Peyer's patch (tissue), 4 donors: Measurements from ENCODE around the gene PBLD. TPM values are rescaled to one million over a fixed set of nuclear protein-coding genes. Genes with fewer than 3 reads are reported as not detected.

Source experiments
- DNase-seq, 3 donors: peaks; one replicate each; pipeline ENCODE4 v3.0.0-alpha.2; 2017 to 2019
- H3K27ac ChIP-seq, 4 donors: fragments of 200-600 bp; sonication (generic); one replicate each; pipeline ENCODE4 v1.5.1; 2016 to 2019
- H3K27me3 ChIP-seq, 2 donors: fragments of 200-600 bp; sonication (generic); one replicate each; pipeline ENCODE4 v1.5.1; 2019
- H3K36me3 ChIP-seq, 3 donors: fragments of 200-600 bp; sonication (generic); one replicate each; pipeline ENCODE4 v1.5.1; 2016 to 2019
- H3K4me1 ChIP-seq, 4 donors: fragments of 200-600 bp; sonication (generic); one replicate each; pipeline ENCODE4 v1.5.1; 2016 to 2019
- H3K4me3 ChIP-seq, 4 donors: fragments of 200-600 bp; sonication (generic); 1 replicate in 3 of 4; 2 replicates in 1 of 4; pipeline ENCODE4 v1.5.1; 2016 to 2019; ENCODE audit warnings: mild to moderate bottlenecking in 1 of 4
- H3K9me3 ChIP-seq, 4 donors: fragments of 200-600 bp; sonication (generic); one replicate each; pipeline ENCODE4 v1.5.1; 2016 to 2019; ENCODE audit warnings: mild to moderate bottlenecking in 1 of 4
- POLR2A ChIP-seq, 2 donors: fragments of 450-650 bp; IDR thresholded peaks; one replicate each; pipeline ENCODE4 v1.5.1; 2017; ENCODE audit warnings: antibody characterized with exemption in 2 of 2, mild to moderate bottlenecking in 2 of 2, moderate library complexity in 2 of 2
- total RNA-seq, 4 donors: library from RNA; depleted of rRNA; stranded (reverse); fragments of >200 nt; gene quantifications; one replicate each; pipeline ENCODE4 v1.1.0, GENCODE V29; 2016
- TF ChIP-seq, protein P1 (sequence below), 6 experiments: fragments of 450-650 bp in 4 of 6; fragments of 200-600 bp in 2 of 6; sonication (generic) in 1 of 6; IDR thresholded peaks; one replicate each; pipeline ENCODE4 v1.5.1; 2017 to 2019; ENCODE audit warnings: antibody characterized with exemption in 6 of 6, mild to moderate bottlenecking in 3 of 6, moderate library complexity in 1 of 6

PBLD gene
- total RNA-seq, 4 donors from 2014 or later: 30.5 to 241 (median 182) TPM

DNA sequence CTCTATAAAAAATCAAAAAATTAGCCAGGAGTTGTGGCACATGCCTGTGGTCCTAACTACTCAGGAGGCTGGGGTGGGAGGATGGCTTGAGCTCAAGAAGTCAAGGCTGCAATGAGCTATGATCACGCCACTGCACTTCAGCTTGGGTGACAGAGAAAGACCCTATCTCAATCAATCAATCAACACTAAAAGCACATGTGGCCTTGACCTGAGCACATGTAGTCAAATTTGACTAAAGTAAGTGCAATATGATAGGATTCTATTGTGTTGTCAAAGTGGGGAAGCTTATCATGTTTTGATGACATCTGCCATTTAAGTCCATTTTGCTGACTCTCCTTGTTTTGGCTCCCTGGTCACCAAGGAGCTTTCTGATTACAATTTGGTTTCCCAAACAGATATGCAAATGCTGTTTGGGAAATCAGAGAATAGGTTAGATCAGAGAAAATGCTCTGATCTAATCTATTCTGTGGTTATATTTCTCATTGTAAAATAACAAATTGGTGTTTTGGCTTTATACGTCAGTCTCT, 57.1 kb downstream of the PBLD start:
- no peaks in the 10 kb centered on the region for H3K4me1 ChIP-seq
- peaks cover 0 to 5% (median 0%) of the 10 kb centered on the region in 4 donors for H3K9me3 ChIP-seq
- no peak overlapping the region for H3K4me3 ChIP-seq
- H3K36me3 ChIP-seq: peaks cover 0 to 8% (median 0%) of the 10 kb centered on the region in 3 donors
- H3K27me3 ChIP-seq: no peaks in the 10 kb centered on the region
- H3K27ac ChIP-seq: no peak overlapping the region
- no peak for DNase-seq
- no peak for TF ChIP-seq POLR2A (IDR thresholded peaks at IDR 0.05)
- TF ChIP-seq, protein P1, sequence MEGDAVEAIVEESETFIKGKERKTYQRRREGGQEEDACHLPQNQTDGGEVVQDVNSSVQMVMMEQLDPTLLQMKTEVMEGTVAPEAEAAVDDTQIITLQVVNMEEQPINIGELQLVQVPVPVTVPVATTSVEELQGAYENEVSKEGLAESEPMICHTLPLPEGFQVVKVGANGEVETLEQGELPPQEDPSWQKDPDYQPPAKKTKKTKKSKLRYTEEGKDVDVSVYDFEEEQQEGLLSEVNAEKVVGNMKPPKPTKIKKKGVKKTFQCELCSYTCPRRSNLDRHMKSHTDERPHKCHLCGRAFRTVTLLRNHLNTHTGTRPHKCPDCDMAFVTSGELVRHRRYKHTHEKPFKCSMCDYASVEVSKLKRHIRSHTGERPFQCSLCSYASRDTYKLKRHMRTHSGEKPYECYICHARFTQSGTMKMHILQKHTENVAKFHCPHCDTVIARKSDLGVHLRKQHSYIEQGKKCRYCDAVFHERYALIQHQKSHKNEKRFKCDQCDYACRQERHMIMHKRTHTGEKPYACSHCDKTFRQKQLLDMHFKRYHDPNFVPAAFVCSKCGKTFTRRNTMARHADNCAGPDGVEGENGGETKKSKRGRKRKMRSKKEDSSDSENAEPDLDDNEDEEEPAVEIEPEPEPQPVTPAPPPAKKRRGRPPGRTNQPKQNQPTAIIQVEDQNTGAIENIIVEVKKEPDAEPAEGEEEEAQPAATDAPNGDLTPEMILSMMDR (IDR thresholded peaks at IDR 0.05): no peak

DNA sequence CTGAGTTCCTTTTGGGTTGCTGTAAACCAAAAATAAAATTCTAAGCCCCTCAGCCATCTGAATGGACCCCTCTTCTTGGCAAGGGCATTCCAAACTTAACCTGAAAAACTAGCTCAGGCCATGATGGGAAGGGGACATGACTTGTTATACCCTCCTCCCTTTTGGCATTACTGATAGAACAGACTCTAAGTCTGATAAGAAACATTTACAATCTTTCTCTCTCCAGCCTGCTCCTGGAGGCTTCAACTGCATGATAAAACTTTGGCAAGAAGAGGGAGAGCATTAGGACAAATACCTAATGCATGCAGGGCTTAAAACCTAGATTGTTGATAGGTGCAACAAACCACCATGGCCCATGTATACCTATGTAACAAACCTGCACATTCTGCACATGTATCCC, 59.9 kb downstream of the PBLD start:
- TF ChIP-seq POLR2A (IDR thresholded peaks at IDR 0.05): no peak
- TF ChIP-seq, protein P1 (IDR thresholded peaks at IDR 0.05): no peak
- Histone ChIP-seq H3K36me3 (no peaks in the 10 kb centered on the region), H3K4me3 (no peak overlapping the region), H3K27me3 (no peaks in the 10 kb centered on the region), H3K9me3 (peaks cover 0 to 2% (median 0%) of the 10 kb centered on the region in 4 donors), H3K4me1 (no peaks in the 10 kb centered on the region), H3K27ac (no peak overlapping the region)
- no peak for DNase-seq

DNA sequence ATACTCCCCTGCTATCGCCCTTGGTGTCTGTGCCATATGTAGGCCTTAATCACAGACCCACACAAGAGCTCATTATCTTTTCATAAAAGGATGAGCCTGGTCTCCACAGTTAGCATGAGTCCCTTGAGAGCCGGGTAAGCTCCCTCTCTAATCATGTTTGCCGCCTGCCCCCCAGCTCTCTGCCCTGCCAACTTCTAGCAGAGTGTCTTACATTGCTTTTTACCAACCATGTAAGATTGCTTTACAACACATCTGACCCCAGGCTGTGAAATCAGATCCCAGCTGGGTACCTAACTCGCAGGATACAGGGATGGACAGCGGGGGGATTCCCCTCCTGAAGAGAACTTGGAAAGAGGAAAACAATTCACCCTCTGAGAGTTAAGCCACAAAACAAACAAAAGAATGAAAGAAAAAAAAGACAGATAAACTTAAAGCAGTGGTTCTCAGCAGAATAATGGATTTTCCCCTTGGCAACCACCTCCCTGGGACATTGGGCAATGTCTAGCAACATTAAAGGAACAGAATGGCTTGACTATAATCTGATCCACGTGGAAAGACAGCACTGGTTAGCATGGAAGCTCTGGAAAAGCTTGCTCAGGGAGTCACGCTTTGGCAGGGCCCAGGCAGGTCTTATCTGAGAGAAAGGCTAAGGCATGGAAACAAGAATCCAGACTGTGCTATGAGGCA, 61.4 kb downstream of the PBLD start:
- H3K27me3 ChIP-seq: no peaks in the 10 kb centered on the region
- TF ChIP-seq, protein P1 (IDR thresholded peaks at IDR 0.05): no peak
- TF ChIP-seq POLR2A (IDR thresholded peaks at IDR 0.05): no peak
- no peak for DNase-seq

DNA sequence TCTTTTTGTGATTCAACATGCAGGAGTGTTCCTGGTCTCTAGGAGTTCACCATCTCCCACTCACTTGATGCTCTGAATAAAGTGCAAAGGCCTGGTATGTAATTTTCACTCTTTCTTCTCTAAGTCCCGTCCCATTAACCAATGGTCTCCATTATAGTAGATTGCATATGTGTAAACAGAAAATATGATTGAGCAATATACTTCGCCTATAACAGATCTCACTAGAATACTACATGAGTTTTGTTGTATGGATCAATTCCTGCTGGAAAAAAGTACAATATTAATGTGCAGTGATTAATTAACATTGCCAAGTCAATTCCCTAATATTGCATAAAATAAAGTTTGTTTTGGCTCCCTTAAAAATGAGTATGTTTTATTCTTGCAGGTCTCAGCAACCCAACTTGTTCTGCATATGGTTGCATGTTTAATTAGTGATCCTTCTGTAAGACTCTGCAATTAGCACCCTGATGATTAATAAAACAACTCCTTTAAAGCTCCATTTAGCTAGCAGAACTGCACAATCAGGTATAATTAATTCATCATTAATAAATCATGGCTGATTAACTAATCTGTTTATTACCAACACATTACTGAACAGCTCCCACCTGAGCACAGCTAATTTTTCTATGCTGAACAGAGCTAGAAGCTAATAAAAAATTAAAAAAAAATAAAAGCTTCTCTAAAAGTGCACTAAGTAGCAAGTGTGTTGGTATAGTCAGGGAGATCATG, 63.0 kb downstream of the PBLD start:
- no peak overlapping the region for H3K27ac ChIP-seq
- DNase-seq: no peak
- no peaks in the 10 kb centered on the region for H3K27me3 ChIP-seq
- peaks cover 0 to 4% (median 0%) of the 10 kb centered on the region in 4 donors for H3K9me3 ChIP-seq
- H3K36me3 ChIP-seq: no peaks in the 10 kb centered on the region
- H3K4me3 ChIP-seq: no peak overlapping the region
- TF ChIP-seq, protein P1 (IDR thresholded peaks at IDR 0.05): no peak
- no peak for TF ChIP-seq POLR2A (IDR thresholded peaks at IDR 0.05)
- H3K4me1 ChIP-seq: no peaks in the 10 kb centered on the region

More for the DNA sequence above, 61.4 kb downstream of the PBLD start:
- Histone ChIP-seq H3K27ac (no peak overlapping the region), H3K4me1 (no peaks in the 10 kb centered on the region), H3K9me3 (no peaks in the 10 kb centered on the region), H3K4me3 (no peak overlapping the region), H3K36me3 (no peaks in the 10 kb centered on the region)

DNA sequence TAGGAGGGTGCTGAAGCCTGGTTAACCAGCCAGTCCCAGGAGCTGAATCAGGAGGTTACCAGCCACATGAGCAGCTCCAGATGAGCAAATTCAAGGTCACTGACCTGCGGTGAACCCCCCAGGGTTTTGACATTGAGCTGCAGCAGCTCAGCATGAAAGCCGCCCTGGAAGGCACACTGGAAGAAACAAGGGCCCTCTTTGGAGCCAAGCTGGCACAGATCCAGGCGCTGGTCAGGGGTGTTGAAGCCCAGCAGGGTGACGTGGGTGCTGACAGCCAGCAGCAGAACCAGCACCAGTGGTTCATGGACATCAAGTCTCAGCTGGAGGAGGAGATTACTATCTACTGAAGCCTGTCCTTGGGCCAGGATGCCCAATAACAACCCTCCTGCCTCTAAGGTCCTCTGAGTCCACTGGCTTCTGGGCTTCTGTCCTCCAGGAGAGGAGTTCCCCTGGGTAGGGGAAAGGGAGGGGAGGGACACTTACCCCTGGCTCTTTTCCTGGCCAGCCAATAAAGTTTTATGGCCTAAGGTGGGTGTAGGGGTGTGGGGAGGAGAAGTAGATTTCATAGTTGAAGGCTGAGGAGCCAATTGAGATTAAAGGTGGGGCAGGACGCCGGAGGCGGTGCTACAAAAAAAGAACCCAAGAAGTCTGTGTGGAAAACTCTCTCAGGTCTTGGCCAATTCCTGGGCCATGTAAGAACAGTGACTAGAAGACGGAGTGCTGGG, 71.4 kb downstream of the PBLD start:
- Histone ChIP-seq H3K27ac (no peak overlapping the region), H3K4me3 (no peak overlapping the region), H3K27me3 (no peaks in the 10 kb centered on the region), H3K36me3 (no peaks in the 10 kb centered on the region), H3K4me1 (no peaks in the 10 kb centered on the region), H3K9me3 (peaks cover 0 to 4% (median 0%) of the 10 kb centered on the region in 4 donors)
- DNase-seq: no peak
- TF ChIP-seq POLR2A (IDR thresholded peaks at IDR 0.05): no peak
- TF ChIP-seq, protein P1 (IDR thresholded peaks at IDR 0.05): no peak
